ENCODE data around the gene GRAMD2A.

GRCh38 chr15:72162569-72162968 lies 35.0 kb downstream of the GRAMD2A start:
- no peak for TF ChIP-seq CTCF (IDR thresholded peaks at IDR 0.05)
- no peak for TF ChIP-seq POLR2A (IDR thresholded peaks at IDR 0.05)
